IgD-negative memory B cell (primary cell): ENCODE data around the gene TUBB2B. TPM values are rescaled to one million over a fixed set of nuclear protein-coding genes. Genes with fewer than 3 reads are reported as not detected.
A peak's percentile ranks its signal among the peaks of the same experiment; 100 is the strongest.
"Not testable (repeated sequence)": the region's sequence is repeated elsewhere in the genome, so short reads cannot be mapped to it uniquely, and the experiment has no call there.

Source experiments
- H3K27ac Mint-ChIP-seq, 3 donors: one replicate each; pipeline ENCODE4 v1.8.0; 2020 to 2022; ENCODE audit warnings: mild to moderate bottlenecking in 3 of 3, mixed read lengths in 3 of 3, moderate library complexity in 1 of 3
- H3K27me3 Mint-ChIP-seq: one replicate; pipeline ENCODE4 v1.8.0; 2021; ENCODE audit warnings: mixed read lengths
- H3K36me3 Mint-ChIP-seq: one replicate; pipeline ENCODE4 v1.8.0; 2020; ENCODE audit warnings: mild to moderate bottlenecking, mixed read lengths
- H3K4me1 Mint-ChIP-seq, 3 donors: one replicate each; pipeline ENCODE4 v1.8.0; 2020 to 2022; ENCODE audit warnings: mixed read lengths in 3 of 3, mild to moderate bottlenecking in 1 of 3
- H3K4me3 Mint-ChIP-seq, 4 donors: one replicate each; pipeline ENCODE4 v1.8.0; 2020 to 2022; ENCODE audit warnings: mild to moderate bottlenecking in 4 of 4, mixed read lengths in 4 of 4, moderate library complexity in 3 of 4
- H3K9me3 Mint-ChIP-seq, 3 donors: one replicate each; pipeline ENCODE4 v1.8.0; 2020 to 2021; ENCODE audit warnings: mixed read lengths in 3 of 3, mild to moderate bottlenecking in 1 of 3
- polyA plus RNA-seq: library from polyadenylated mRNA; unstranded; fragments of 300-500 nt; fragmentation: Illumina TruSeq; gene quantifications from one replicate; pipeline ENCODE4 v1.2.3, GENCODE V29; 2021

The TUBB2B gene
- polyA plus RNA-seq, 1 donor from 2014 or later: 0.55 TPM

- H3K27ac Mint-ChIP-seq: no peak overlapping the region
- H3K27me3 Mint-ChIP-seq: peaks cover 2% of the 10 kb centered on the region
- peaks cover 6 to 18% (median 13%) of the 10 kb centered on the region in 3 donors for H3K9me3 Mint-ChIP-seq
- peak overlapping the region in 1 of 4 donors; percentile 67 for H3K4me3 Mint-ChIP-seq
- H3K4me1 Mint-ChIP-seq: peaks cover 16 to 21% (median 19%) of the 10 kb centered on the region in 3 donors
- no peaks in the 10 kb centered on the region for H3K36me3 Mint-ChIP-seq
Measured at GRCh38 chr6:3201388-3201787, 26.1 kb downstream of the TUBB2B start.

- Mint-ChIP-seq H3K9me3 (peaks cover 6 to 18% (median 13%) of the 10 kb centered on the region in 3 donors), H3K27me3 (peaks cover 2% of the 10 kb centered on the region), H3K27ac (no peak overlapping the region), H3K4me1 (peaks cover 16 to 19% (median 17%) of the 10 kb centered on the region in 3 donors), H3K4me3 (no peak overlapping the region), H3K36me3 (no peaks in the 10 kb centered on the region)
Measured at GRCh38 chr6:3200682-3201081, 26.8 kb downstream of the TUBB2B start.

GRCh38 chr6:3199382-3199781 lies 28.1 kb downstream of the TUBB2B start:
- Mint-ChIP-seq H3K9me3 (peaks cover 2 to 13% (median 7%) of the 10 kb centered on the region in 3 donors), H3K4me3 (no peak overlapping the region), H3K36me3 (no peaks in the 10 kb centered on the region), H3K4me1 (peaks cover 11 to 13% (median 11%) of the 10 kb centered on the region in 3 donors), H3K27me3 (peaks cover 2% of the 10 kb centered on the region), H3K27ac (no peak overlapping the region)

GRCh38 chr6:3197734-3198133 lies 29.7 kb downstream of the TUBB2B start:
- H3K4me3 Mint-ChIP-seq, H3K27me3 Mint-ChIP-seq, H3K27ac Mint-ChIP-seq, H3K9me3 Mint-ChIP-seq, H3K4me1 Mint-ChIP-seq, H3K36me3 Mint-ChIP-seq: not testable (repeated sequence)

- H3K4me1 Mint-ChIP-seq: no peaks in the 10 kb centered on the region
- H3K4me3 Mint-ChIP-seq: no peak overlapping the region
- no peak overlapping the region for H3K27ac Mint-ChIP-seq
- peaks cover 0 to 8% (median 2%) of the 10 kb centered on the region in 3 donors for H3K9me3 Mint-ChIP-seq
- no peaks in the 10 kb centered on the region for H3K36me3 Mint-ChIP-seq
- no peaks in the 10 kb centered on the region for H3K27me3 Mint-ChIP-seq
Measured at GRCh38 chr6:3196770-3197169, 30.7 kb downstream of the TUBB2B start.

- Mint-ChIP-seq H3K27ac (no peak overlapping the region), H3K4me3 (no peak overlapping the region), H3K27me3 (no peaks in the 10 kb centered on the region), H3K36me3 (no peaks in the 10 kb centered on the region), H3K9me3 (peaks cover 0 to 8% (median 2%) of the 10 kb centered on the region in 3 donors), H3K4me1 (no peaks in the 10 kb centered on the region)
Measured at GRCh38 chr6:3195695-3196497, 31.6 kb downstream of the TUBB2B start.

- H3K27ac Mint-ChIP-seq: no peak overlapping the region
- H3K36me3 Mint-ChIP-seq: no peaks in the 10 kb centered on the region
- H3K27me3 Mint-ChIP-seq: no peaks in the 10 kb centered on the region
- no peak overlapping the region for H3K4me3 Mint-ChIP-seq
- no peaks in the 10 kb centered on the region for H3K4me1 Mint-ChIP-seq
- H3K9me3 Mint-ChIP-seq: peaks cover 0 to 8% (median 2%) of the 10 kb centered on the region in 3 donors
Measured at GRCh38 chr6:3195420-3195694, 32.1 kb downstream of the TUBB2B start.

- Mint-ChIP-seq H3K4me3 (no peak overlapping the region), H3K27ac (no peak overlapping the region), H3K9me3 (peaks cover 0 to 8% (median 0%) of the 10 kb centered on the region in 3 donors), H3K27me3 (no peaks in the 10 kb centered on the region), H3K4me1 (no peaks in the 10 kb centered on the region), H3K36me3 (no peaks in the 10 kb centered on the region)
Measured at GRCh38 chr6:3194535-3195419, 32.7 kb downstream of the TUBB2B start.

GRCh38 chr6:3193102-3193849 lies 34.2 kb downstream of the TUBB2B start:
- H3K27me3 Mint-ChIP-seq: peaks cover 5% of the 10 kb centered on the region
- peaks cover 0 to 2% (median 0%) of the 10 kb centered on the region in 3 donors for H3K9me3 Mint-ChIP-seq
- H3K4me1 Mint-ChIP-seq: no peaks in the 10 kb centered on the region
- H3K4me3 Mint-ChIP-seq: no peak overlapping the region
- peaks cover 3% of the 10 kb centered on the region for H3K36me3 Mint-ChIP-seq
- H3K27ac Mint-ChIP-seq: no peak overlapping the region

GRCh38 chr6:3190779-3191178 lies 36.7 kb downstream of the TUBB2B start:
- Mint-ChIP-seq H3K27ac (no peak overlapping the region), H3K4me3 (no peak overlapping the region), H3K27me3 (peaks cover 5% of the 10 kb centered on the region), H3K4me1 (no peaks in the 10 kb centered on the region), H3K36me3 (peaks cover 3% of the 10 kb centered on the region), H3K9me3 (no peaks in the 10 kb centered on the region)

- H3K9me3 Mint-ChIP-seq: no peaks in the 10 kb centered on the region
- no peaks in the 10 kb centered on the region for H3K4me1 Mint-ChIP-seq
- no peak overlapping the region for H3K27ac Mint-ChIP-seq
- H3K36me3 Mint-ChIP-seq: peaks cover 5% of the 10 kb centered on the region
- H3K4me3 Mint-ChIP-seq: no peak overlapping the region
- peaks cover 5% of the 10 kb centered on the region for H3K27me3 Mint-ChIP-seq
Measured at GRCh38 chr6:3190056-3190455, 37.4 kb downstream of the TUBB2B start.

- H3K4me3 Mint-ChIP-seq, H3K4me1 Mint-ChIP-seq, H3K36me3 Mint-ChIP-seq, H3K27me3 Mint-ChIP-seq, H3K9me3 Mint-ChIP-seq, H3K27ac Mint-ChIP-seq: not testable (repeated sequence)
Measured at GRCh38 chr6:3189192-3189591, 38.3 kb downstream of the TUBB2B start.

- Mint-ChIP-seq H3K4me3 (no peak overlapping the region), H3K27ac (no peak overlapping the region), H3K9me3 (no peaks in the 10 kb centered on the region), H3K36me3 (peaks cover 5% of the 10 kb centered on the region), H3K4me1 (no peaks in the 10 kb centered on the region), H3K27me3 (peaks cover 5% of the 10 kb centered on the region)
Measured at GRCh38 chr6:3188262-3188661, 39.2 kb downstream of the TUBB2B start.

GRCh38 chr6:3186974-3187382 lies 40.5 kb downstream of the TUBB2B start:
- peaks cover 5% of the 10 kb centered on the region for H3K27me3 Mint-ChIP-seq
- no peak overlapping the region for H3K4me3 Mint-ChIP-seq
- H3K27ac Mint-ChIP-seq: peak overlapping the region in 1 of 3 donors; percentile 48
- no peaks in the 10 kb centered on the region for H3K4me1 Mint-ChIP-seq
- H3K9me3 Mint-ChIP-seq: no peaks in the 10 kb centered on the region
- H3K36me3 Mint-ChIP-seq: peaks cover 7% of the 10 kb centered on the region

- Mint-ChIP-seq H3K36me3 (peaks cover 4% of the 10 kb centered on the region), H3K27ac (no peak overlapping the region), H3K27me3 (peaks cover 2% of the 10 kb centered on the region), H3K4me3 (no peak overlapping the region), H3K9me3 (no peaks in the 10 kb centered on the region), H3K4me1 (no peaks in the 10 kb centered on the region)
Measured at GRCh38 chr6:3183066-3183465, 44.4 kb downstream of the TUBB2B start.
